ENCODE measurements around the gene OR7D2.

DNA sequence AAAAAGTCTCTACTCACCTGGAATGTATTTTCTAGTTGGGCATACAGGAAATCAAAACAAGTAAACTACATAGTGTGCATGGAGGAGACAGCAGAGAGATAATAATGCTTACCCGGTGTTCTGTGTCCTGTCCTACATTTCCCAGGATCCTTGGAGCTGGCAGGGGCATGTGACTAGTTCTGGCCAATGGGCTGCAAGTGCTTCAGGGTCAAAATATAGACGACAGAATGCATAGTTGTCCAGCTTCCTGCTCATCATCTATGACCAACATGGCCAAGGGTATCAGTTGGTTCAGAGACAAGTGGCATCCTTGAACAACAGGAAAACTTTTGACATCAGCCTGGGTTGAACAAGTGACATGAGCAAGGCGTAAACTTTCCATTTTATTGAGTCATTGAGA lies 30.1 kb upstream of the OR7D2 start:
- TF ChIP-seq, protein P1, sequence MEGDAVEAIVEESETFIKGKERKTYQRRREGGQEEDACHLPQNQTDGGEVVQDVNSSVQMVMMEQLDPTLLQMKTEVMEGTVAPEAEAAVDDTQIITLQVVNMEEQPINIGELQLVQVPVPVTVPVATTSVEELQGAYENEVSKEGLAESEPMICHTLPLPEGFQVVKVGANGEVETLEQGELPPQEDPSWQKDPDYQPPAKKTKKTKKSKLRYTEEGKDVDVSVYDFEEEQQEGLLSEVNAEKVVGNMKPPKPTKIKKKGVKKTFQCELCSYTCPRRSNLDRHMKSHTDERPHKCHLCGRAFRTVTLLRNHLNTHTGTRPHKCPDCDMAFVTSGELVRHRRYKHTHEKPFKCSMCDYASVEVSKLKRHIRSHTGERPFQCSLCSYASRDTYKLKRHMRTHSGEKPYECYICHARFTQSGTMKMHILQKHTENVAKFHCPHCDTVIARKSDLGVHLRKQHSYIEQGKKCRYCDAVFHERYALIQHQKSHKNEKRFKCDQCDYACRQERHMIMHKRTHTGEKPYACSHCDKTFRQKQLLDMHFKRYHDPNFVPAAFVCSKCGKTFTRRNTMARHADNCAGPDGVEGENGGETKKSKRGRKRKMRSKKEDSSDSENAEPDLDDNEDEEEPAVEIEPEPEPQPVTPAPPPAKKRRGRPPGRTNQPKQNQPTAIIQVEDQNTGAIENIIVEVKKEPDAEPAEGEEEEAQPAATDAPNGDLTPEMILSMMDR (conservative IDR thresholded peaks at IDR 0.05 in 1 of 2, IDR thresholded peaks at IDR 0.05 in 1 of 2; ENCODE audit: extremely low read depth in 1 of 2, insufficient read depth in 1 of 2, low read depth in 1 of 2, low read length in 2 of 2) = no peak
- no peak for TF ChIP-seq EZH2 (IDR thresholded peaks at IDR 0.05; ENCODE audit: borderline replicate concordance, low read length)
